ENCODE results near the gene SIX4. TPM values are rescaled to one million over a fixed set of nuclear protein-coding genes. Genes with fewer than 3 reads are reported as not detected.

SIX4 gene
- total and polyA plus RNA-seq, 2 donors (not counting 1 experiment from before 2014, with no cell fraction given) = not detected

GRCh38 chr14:60686865-60687264, 37.3 kb downstream of the SIX4 start:
- no peak overlapping the region for H3K27ac Mint-ChIP-seq
- H3K79me2 ChIP-seq (ENCODE audit: control insufficient read depth, insufficient read depth, low read length) = no peaks in the 10 kb centered on the region
- DNase-seq (no peak), ATAC-seq (ENCODE audit: low read depth) (no peak)
- H3K27me3 ChIP-seq (replicated peaks in 1 of 4; ENCODE audit: control extremely low read depth in 1 of 4, control insufficient read depth in 3 of 4, insufficient read depth in 4 of 4, low read length in 3 of 4) = peaks cover 0 to 3% (median 0%) of the 10 kb centered on the region in 4 experiments
- ChIA-PET POLR2A (no interaction called here), CTCF (no interaction called here)
- H3K27ac ChIP-seq (ENCODE audit: low read length in 2 of 2) = no peak overlapping the region
- H3K9me3 Mint-ChIP-seq (ENCODE audit: insufficient read depth) = no peaks in the 10 kb centered on the region
- no peak overlapping the region for H3K4me3 Mint-ChIP-seq
- H3K4me2 ChIP-seq (replicated peaks; ENCODE audit: low read depth, low read length, poor library complexity, severe bottlenecking) = no peak overlapping the region
- H3K9ac ChIP-seq (ENCODE audit: low read length) = no peak overlapping the region
- no peak overlapping the region for H3K4me3 ChIP-seq (ENCODE audit: control extremely low read depth in 1 of 5, extremely low read depth in 1 of 5, insufficient read depth in 1 of 5, low read depth in 2 of 5, low read length in 4 of 5)
- no peaks in the 10 kb centered on the region for H3K4me1 ChIP-seq (ENCODE audit: control insufficient read depth in 2 of 2, insufficient read depth in 2 of 2, low read length in 2 of 2)
- H2AFZ ChIP-seq (ENCODE audit: insufficient read depth, low read depth, low read length, poor library complexity, severe bottlenecking) = no peak overlapping the region
- peaks cover 21% of the 10 kb centered on the region for H3K27me3 Mint-ChIP-seq
- no peaks in the 10 kb centered on the region for H3K36me3 ChIP-seq (replicated peaks in 1 of 2; ENCODE audit: control extremely low read depth in 1 of 2, control insufficient read depth in 1 of 2, extremely low read depth in 1 of 2, insufficient read depth in 2 of 2, low read length in 1 of 2)
- no peaks in the 10 kb centered on the region for H3K9me3 ChIP-seq (ENCODE audit: control extremely low read depth in 1 of 3, control insufficient read depth in 2 of 3, insufficient read depth in 1 of 3, low read length in 2 of 3)
- no peaks in the 10 kb centered on the region for H3K4me1 Mint-ChIP-seq
- no peak for TF ChIP-seq CTCF (IDR thresholded peaks at IDR 0.05)
- TF ChIP-seq EZH2 (IDR thresholded peaks at IDR 0.05; ENCODE audit: borderline replicate concordance, insufficient read depth, low read depth, low read length, poor library complexity, severe bottlenecking) = no peak
- intact Hi-C loops (cut with micrococcal nuclease) = no loop called here
- H4K20me1 ChIP-seq (ENCODE audit: control insufficient read depth, insufficient read depth, low read length, poor library complexity, severe bottlenecking) = no peaks in the 10 kb centered on the region

DNA sequence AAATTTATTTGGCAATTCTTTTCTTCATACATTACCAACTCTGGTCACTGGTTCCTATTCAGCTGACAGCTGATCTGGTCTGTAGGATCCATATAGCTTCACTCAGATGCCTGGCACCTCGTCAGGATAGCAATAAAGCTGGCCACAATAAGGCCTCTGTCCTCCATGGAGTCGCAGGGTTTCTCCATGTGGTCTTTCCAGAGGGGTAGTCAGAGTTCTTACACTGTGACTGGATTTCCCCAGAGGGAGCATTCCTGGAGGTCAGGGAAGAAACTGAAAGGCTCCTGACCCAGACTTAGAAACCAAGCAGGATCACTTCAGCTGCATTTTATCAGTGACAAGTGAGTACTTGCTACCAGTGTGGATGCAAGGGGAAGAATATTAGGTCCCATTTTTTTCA, 39.9 kb downstream of the SIX4 start:
- intact Hi-C loops (cut with micrococcal nuclease) = no loop called here
- H3K4me3 ChIP-seq (ENCODE audit: control extremely low read depth in 1 of 5, extremely low read depth in 1 of 5, insufficient read depth in 1 of 5, low read depth in 2 of 5, low read length in 4 of 5) = no peak overlapping the region
- 89% methylated on average over 2 of the region's 2 CpGs for WGBS (ENCODE audit: insufficient coverage)
- CTCF ChIA-PET = no interaction called here
- H3K9ac ChIP-seq (ENCODE audit: low read length) = no peak overlapping the region
- peaks cover 31% of the 10 kb centered on the region for H3K27me3 Mint-ChIP-seq
- H3K79me2 ChIP-seq (ENCODE audit: control insufficient read depth, insufficient read depth, low read length) = no peaks in the 10 kb centered on the region
- H3K9me3 ChIP-seq (ENCODE audit: control extremely low read depth in 1 of 3, control insufficient read depth in 2 of 3, insufficient read depth in 1 of 3, low read length in 2 of 3) = no peaks in the 10 kb centered on the region
- H3K36me3 ChIP-seq (replicated peaks in 1 of 2; ENCODE audit: control extremely low read depth in 1 of 2, control insufficient read depth in 1 of 2, extremely low read depth in 1 of 2, insufficient read depth in 2 of 2, low read length in 1 of 2) = no peaks in the 10 kb centered on the region
- no peak for ATAC-seq (ENCODE audit: low read depth)
- DNase-seq = no peak
- H3K4me3 Mint-ChIP-seq = no peak overlapping the region
- H3K27ac Mint-ChIP-seq = no peak overlapping the region
- POLR2A ChIA-PET = no interaction called here
- H3K4me1 Mint-ChIP-seq = no peaks in the 10 kb centered on the region
- no peak for TF ChIP-seq EZH2 (IDR thresholded peaks at IDR 0.05; ENCODE audit: borderline replicate concordance, insufficient read depth, low read depth, low read length, poor library complexity, severe bottlenecking)
- H3K4me2 ChIP-seq (replicated peaks; ENCODE audit: low read depth, low read length, poor library complexity, severe bottlenecking) = no peak overlapping the region
- no peaks in the 10 kb centered on the region for H3K9me3 Mint-ChIP-seq (ENCODE audit: insufficient read depth)
- no peak overlapping the region for H3K27ac ChIP-seq (ENCODE audit: low read length in 2 of 2)
- no peak overlapping the region for H2AFZ ChIP-seq (ENCODE audit: insufficient read depth, low read depth, low read length, poor library complexity, severe bottlenecking)
- no peaks in the 10 kb centered on the region for H4K20me1 ChIP-seq (ENCODE audit: control insufficient read depth, insufficient read depth, low read length, poor library complexity, severe bottlenecking)
- H3K4me1 ChIP-seq (ENCODE audit: control insufficient read depth in 2 of 2, insufficient read depth in 2 of 2, low read length in 2 of 2) = no peaks in the 10 kb centered on the region
- peaks cover 0 to 3% (median 1%) of the 10 kb centered on the region in 4 experiments for H3K27me3 ChIP-seq (replicated peaks in 1 of 4; ENCODE audit: control extremely low read depth in 1 of 4, control insufficient read depth in 3 of 4, insufficient read depth in 4 of 4, low read length in 3 of 4)

All from B cell (primary cell).